GM23338 (cell line): ENCODE measurements around the gene PCDHA2. TPM values are rescaled to one million over a fixed set of nuclear protein-coding genes. Genes with fewer than 3 reads are reported as not detected.

ENCODE experiments used
- ATAC-seq: fragments of 200-7000 bp; cut with Tn5 transposase; 3 replicates; pipeline ENCODE4 v1.9.1; 2020
- DNase-seq: peaks from one replicate; pipeline ENCODE4 v3.0.0-alpha.2; 2015; ENCODE audit warnings: low spot score
- H2AFZ ChIP-seq: fragments of 200-600 bp; sonication (generic); 2 replicates; pipeline ENCODE4 v1.8.0; 2016; ENCODE audit warnings: antibody characterized with exemption, mild to moderate bottlenecking, moderate library complexity
- H3F3A ChIP-seq: fragments of 200-600 bp; sonication (generic); replicated peaks from 2 replicates; pipeline ENCODE4 v1.8.0; 2017; ENCODE audit warnings: antibody characterized with exemption, mixed run types, low read depth
- H3K27ac ChIP-seq: fragments of 200-600 bp; sonication (generic); 2 replicates; pipeline ENCODE4 v1.6.1; 2016; ENCODE audit warnings: low read depth
- H3K27me3 ChIP-seq: fragments of 200-600 bp; sonication (generic); 2 replicates; pipeline ENCODE4 v1.8.0; 2016; ENCODE audit warnings: mild to moderate bottlenecking, mixed run types, moderate library complexity; ENCODE audit not compliant: insufficient read depth
- H3K36me3 ChIP-seq: fragments of 200-600 bp; sonication (generic); 2 replicates; pipeline ENCODE4 v1.8.0; 2016; ENCODE audit warnings: mild to moderate bottlenecking; ENCODE audit not compliant: insufficient read depth
- H3K4me1 ChIP-seq: fragments of 200-600 bp; sonication (generic); 2 replicates; pipeline ENCODE4 v1.8.0; 2016; ENCODE audit warnings: mild to moderate bottlenecking, moderate library complexity; ENCODE audit not compliant: insufficient read depth
- H3K4me2 ChIP-seq: fragments of 200-600 bp; sonication (generic); 2 replicates; pipeline ENCODE4 v1.7.1; 2017; ENCODE audit warnings: mixed run types
- H3K4me3 ChIP-seq: fragments of 200-600 bp; sonication (generic); 2 replicates; pipeline ENCODE4 v1.6.1; 2016; ENCODE audit warnings: mixed run types
- H3K79me2 ChIP-seq: fragments of 200-600 bp; sonication (generic); replicated peaks from 2 replicates; pipeline ENCODE4 v1.8.0; 2017; ENCODE audit warnings: mild to moderate bottlenecking; ENCODE audit not compliant: insufficient read depth
- H3K9me2 ChIP-seq: fragments of 200-600 bp; sonication (generic); 2 replicates; pipeline ENCODE4 v1.8.0; 2017; ENCODE audit not compliant: insufficient read depth
- H4K20me1 ChIP-seq: fragments of 200-600 bp; sonication (generic); replicated peaks from 2 replicates; pipeline ENCODE4 v1.8.0; 2017; ENCODE audit warnings: mild to moderate bottlenecking; ENCODE audit not compliant: insufficient read depth
- H3K27ac Mint-ChIP-seq: 2 replicates; pipeline ENCODE4 v1.8.0; 2020; ENCODE audit warnings: inconsistent platforms, mild to moderate bottlenecking, moderate library complexity, mixed read lengths
- H3K27me3 Mint-ChIP-seq: 3 replicates; pipeline ENCODE4 v1.8.0; 2022; ENCODE audit warnings: low read depth, mild to moderate bottlenecking, moderate library complexity, mixed read lengths, inconsistent platforms; ENCODE audit not compliant: insufficient read depth, poor library complexity
- H3K36me3 Mint-ChIP-seq: 3 replicates; pipeline ENCODE4 v1.8.0; 2021; ENCODE audit warnings: low read depth, mild to moderate bottlenecking, inconsistent platforms, moderate library complexity, mixed read lengths
- H3K4me1 Mint-ChIP-seq: 3 replicates; pipeline ENCODE4 v1.8.0; 2020; ENCODE audit warnings: mild to moderate bottlenecking, inconsistent platforms, mixed read lengths
- H3K4me3 Mint-ChIP-seq: 3 replicates; pipeline ENCODE4 v1.8.0; 2021; ENCODE audit warnings: moderate library complexity, mild to moderate bottlenecking, inconsistent platforms, mixed read lengths
- H3K9me3 Mint-ChIP-seq: 3 replicates; pipeline ENCODE4 v1.8.0; 2020; ENCODE audit warnings: moderate library complexity, mild to moderate bottlenecking, inconsistent platforms, mixed read lengths
- CREB1 ChIP-seq: fragments of 250-450 bp; sonication (Bioruptor Pico); IDR thresholded peaks from 2 replicates; pipeline ENCODE4 v1.5.0; 2020; ENCODE audit warnings: low read depth, mild to moderate bottlenecking, moderate library complexity
- EZH2 ChIP-seq: fragments of 200-600 bp; sonication (generic); IDR thresholded peaks from one replicate; pipeline ENCODE4 v1.8.0; 2017; ENCODE audit warnings: antibody characterized with exemption, mild to moderate bottlenecking, low read depth; ENCODE audit not compliant: unreplicated experiment
- STAT1 ChIP-seq: IDR thresholded peaks from one replicate; pipeline ENCODE4 v1.6.1; 2016; ENCODE audit warnings: antibody characterized with exemption; ENCODE audit not compliant: unreplicated experiment
- polyA plus RNA-seq: library from polyadenylated mRNA; unstranded; fragments of >200 nt; fragmentation: Nextera tagmentation; extraction: Ambion mirVana; gene quantifications from 2 replicates; pipeline ENCODE4 v1.2.1, GENCODE V29; 2016
- total RNA-seq: library from RNA; depleted of rRNA; stranded (reverse); fragments of >200 nt; shearing (Covaris generic); gene quantifications from 2 replicates; pipeline ENCODE4 v1.2.3, GENCODE V29; 2014
- TF ChIP-seq, protein P1 (sequence below), 2 experiments: fragments of 200-600 bp in 1 of 2; sonication (generic) in 1 of 2; conservative IDR thresholded peaks; 2 replicates each; pipeline versions ENCODE4 v1.5.1 to v1.6.1; 2016 to 2017; ENCODE audit warnings: antibody characterized with exemption in 2 of 2, low read depth in 2 of 2, mild to moderate bottlenecking in 2 of 2, moderate library complexity in 1 of 2
- TF ChIP-seq, protein P2 (sequence below): IDR thresholded peaks from 2 replicates; pipeline ENCODE4 v1.6.1; 2016; ENCODE audit warnings: antibody characterized with exemption
- TF ChIP-seq, protein P3 (sequence below): IDR thresholded peaks from one replicate; pipeline ENCODE4 v1.6.1; 2018; ENCODE audit warnings: antibody characterized with exemption; ENCODE audit not compliant: unreplicated experiment

The PCDHA2 gene
- total and polyA plus RNA-seq, 2 experiments from 2014 or later, result 0.99 to 2.2 TPM

DNA sequence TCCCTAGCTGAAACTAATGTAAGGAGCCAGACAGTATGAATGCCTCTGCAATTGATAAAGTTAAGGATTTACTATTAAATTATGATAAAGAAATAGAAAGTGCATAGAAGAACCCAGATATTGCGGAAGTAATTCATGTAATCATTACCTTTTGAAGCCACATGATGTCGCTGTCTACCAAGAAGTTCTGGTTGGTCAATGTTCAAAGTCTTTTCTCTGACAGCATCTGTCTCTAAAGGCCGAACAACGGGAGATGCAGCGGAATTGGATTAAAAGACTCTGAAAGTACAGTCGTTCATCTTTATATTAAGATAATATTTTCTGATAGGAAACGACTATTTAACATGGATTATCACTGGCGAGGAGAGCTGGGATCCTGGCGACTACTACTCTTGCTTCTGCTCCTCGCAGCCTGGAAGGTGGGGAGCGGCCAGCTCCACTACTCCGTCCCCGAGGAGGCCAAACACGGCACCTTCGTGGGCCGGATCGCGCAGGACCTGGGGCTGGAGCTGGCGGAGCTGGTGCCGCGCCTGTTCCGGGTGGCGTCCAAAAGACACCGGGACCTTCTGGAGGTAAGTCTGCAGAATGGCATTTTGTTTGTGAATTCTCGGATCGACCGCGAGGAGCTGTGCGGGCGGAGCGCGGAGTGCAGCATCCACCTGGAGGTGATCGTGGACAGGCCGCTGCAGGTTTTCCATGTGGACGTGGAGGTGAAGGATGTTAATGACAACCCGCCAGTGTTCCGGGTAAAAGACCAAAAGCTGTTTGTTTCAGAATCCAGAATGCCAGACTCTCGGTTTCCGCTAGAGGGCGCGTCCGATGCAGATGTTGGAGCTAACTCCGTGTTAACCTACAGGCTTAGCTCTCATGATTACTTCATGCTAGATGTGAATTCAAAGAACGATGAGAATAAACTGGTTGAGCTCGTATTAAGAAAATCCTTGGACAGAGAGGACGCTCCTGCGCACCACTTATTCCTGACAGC is 46.6 kb downstream of the PCDHA2 start, which contains the start of gene PCDHA8:
PCDHA8 (plus strand) TSS at position 210 of the 985 bp plus-strand sequence; CDS start at position 345, 135 bp downstream.
- peaks cover 4% of the 10 kb centered on the region; the same call in 1 of the 3 replicates for H3K9me3 Mint-ChIP-seq
- Histone ChIP-seq H3K79me2 (no peaks in the 10 kb centered on the region), H3K4me3 (no peak within 1 kb of the TSS), H3K4me1 (no peaks in the 10 kb centered on the region), H3F3A (no peaks in the 10 kb centered on the region), H3K27ac (no peak within 1 kb of the TSS), H3K36me3 (peaks cover 4% of the 10 kb centered on the region; the same call in 1 of the 2 replicates), H3K9me2 (no peaks in the 10 kb centered on the region), H2AFZ (no peak within 1 kb of the TSS), H3K27me3 (no peaks in the 10 kb centered on the region), H3K4me2 (no peak within 1 kb of the TSS), H4K20me1 (no peaks in the 10 kb centered on the region; the same call in 1 of the 2 replicates)
- H3K4me3 Mint-ChIP-seq, result peak within 1 kb of the TSS; percentile 34; the same call in 1 of the 3 replicates
- H3K27me3 Mint-ChIP-seq, result no peaks in the 10 kb centered on the region
- peaks cover 11% of the 10 kb centered on the region for H3K36me3 Mint-ChIP-seq
- ATAC-seq (peak; percentile 75), DNase-seq (peak; percentile 88)
- TF ChIP-seq, protein P1, sequence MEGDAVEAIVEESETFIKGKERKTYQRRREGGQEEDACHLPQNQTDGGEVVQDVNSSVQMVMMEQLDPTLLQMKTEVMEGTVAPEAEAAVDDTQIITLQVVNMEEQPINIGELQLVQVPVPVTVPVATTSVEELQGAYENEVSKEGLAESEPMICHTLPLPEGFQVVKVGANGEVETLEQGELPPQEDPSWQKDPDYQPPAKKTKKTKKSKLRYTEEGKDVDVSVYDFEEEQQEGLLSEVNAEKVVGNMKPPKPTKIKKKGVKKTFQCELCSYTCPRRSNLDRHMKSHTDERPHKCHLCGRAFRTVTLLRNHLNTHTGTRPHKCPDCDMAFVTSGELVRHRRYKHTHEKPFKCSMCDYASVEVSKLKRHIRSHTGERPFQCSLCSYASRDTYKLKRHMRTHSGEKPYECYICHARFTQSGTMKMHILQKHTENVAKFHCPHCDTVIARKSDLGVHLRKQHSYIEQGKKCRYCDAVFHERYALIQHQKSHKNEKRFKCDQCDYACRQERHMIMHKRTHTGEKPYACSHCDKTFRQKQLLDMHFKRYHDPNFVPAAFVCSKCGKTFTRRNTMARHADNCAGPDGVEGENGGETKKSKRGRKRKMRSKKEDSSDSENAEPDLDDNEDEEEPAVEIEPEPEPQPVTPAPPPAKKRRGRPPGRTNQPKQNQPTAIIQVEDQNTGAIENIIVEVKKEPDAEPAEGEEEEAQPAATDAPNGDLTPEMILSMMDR (conservative IDR thresholded peaks at IDR 0.05; ENCODE audit: low read depth in 2 of 2), result peak; percentile 75 to 83
- TF ChIP-seq, protein P2, sequence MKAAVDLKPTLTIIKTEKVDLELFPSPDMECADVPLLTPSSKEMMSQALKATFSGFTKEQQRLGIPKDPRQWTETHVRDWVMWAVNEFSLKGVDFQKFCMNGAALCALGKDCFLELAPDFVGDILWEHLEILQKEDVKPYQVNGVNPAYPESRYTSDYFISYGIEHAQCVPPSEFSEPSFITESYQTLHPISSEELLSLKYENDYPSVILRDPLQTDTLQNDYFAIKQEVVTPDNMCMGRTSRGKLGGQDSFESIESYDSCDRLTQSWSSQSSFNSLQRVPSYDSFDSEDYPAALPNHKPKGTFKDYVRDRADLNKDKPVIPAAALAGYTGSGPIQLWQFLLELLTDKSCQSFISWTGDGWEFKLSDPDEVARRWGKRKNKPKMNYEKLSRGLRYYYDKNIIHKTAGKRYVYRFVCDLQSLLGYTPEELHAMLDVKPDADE, result no peak
- no peak within 1 kb of the TSS for H3K27ac Mint-ChIP-seq
- no peaks in the 10 kb centered on the region; the same call in 2 of the 3 replicates for H3K4me1 Mint-ChIP-seq

DNA sequence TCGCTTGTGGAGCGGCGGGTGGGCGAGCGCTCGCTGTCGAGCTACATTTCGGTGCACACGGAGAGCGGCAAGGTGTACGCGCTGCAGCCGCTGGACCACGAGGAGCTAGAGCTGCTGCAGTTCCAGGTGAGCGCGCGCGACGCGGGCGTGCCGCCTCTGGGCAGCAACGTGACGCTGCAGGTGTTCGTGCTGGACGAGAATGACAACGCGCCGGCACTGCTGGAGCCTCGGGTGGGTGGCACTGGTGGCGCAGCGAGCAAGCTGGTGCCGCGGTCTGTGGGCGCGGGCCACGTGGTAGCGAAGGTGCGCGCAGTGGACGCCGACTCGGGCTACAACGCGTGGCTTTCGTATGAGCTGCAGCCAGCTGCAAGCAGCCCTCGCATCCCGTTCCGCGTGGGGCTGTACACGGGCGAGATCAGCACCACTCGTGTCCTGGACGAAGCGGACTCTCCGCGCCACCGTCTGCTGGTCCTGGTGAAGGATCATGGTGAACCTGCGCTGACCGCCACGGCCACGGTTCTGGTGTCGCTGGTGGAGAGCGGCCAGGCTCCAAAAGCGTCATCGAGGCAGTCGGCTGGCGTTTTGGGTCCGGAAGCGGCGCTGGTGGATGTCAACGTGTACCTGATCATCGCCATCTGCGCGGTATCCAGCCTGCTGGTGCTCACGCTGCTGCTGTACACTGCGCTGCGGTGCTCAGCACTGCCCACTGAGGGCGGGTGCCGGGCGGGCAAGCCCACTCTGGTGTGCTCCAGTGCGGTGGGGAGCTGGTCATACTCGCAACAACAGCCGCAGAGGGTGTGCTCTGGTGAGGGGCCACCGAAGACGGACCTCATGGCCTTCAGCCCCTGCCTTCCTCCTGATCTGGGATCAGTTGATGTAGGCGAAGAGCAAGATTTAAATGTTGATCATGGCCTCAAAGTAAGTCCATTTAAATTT is 48.4 kb downstream of the PCDHA2 start:
- Histone ChIP-seq H3K27ac (no peak overlapping the region), H3K9me2 (no peaks in the 10 kb centered on the region), H3F3A (no peaks in the 10 kb centered on the region; the same call in 1 of the 2 replicates), H3K27me3 (no peaks in the 10 kb centered on the region), H2AFZ (no peak overlapping the region), H3K79me2 (no peaks in the 10 kb centered on the region), H3K36me3 (peaks cover 4% of the 10 kb centered on the region; the same call in 1 of the 2 replicates), H3K4me2 (no peak overlapping the region), H4K20me1 (peaks cover 4% of the 10 kb centered on the region; the same call in 1 of the 2 replicates), H3K4me1 (0 out of 2 replicates have a peak, but pooled peaks cover 7% of the 10 kb centered on the region), H3K4me3 (no peak overlapping the region)
- ATAC-seq (no peak), DNase-seq (no peak)
- no peak overlapping the region for H3K27ac Mint-ChIP-seq
- no peak overlapping the region for H3K4me3 Mint-ChIP-seq
- peaks cover 4% of the 10 kb centered on the region; the same call in 1 of the 3 replicates for H3K9me3 Mint-ChIP-seq
- no peaks in the 10 kb centered on the region for H3K27me3 Mint-ChIP-seq
- no peaks in the 10 kb centered on the region; the same call in 2 of the 3 replicates for H3K4me1 Mint-ChIP-seq
- H3K36me3 Mint-ChIP-seq, result peaks cover 8% of the 10 kb centered on the region
- TF ChIP-seq STAT1, result no peak
- TF ChIP-seq CREB1 (CRISPR knock-in tag), result no peak
- TF ChIP-seq, protein P3, sequence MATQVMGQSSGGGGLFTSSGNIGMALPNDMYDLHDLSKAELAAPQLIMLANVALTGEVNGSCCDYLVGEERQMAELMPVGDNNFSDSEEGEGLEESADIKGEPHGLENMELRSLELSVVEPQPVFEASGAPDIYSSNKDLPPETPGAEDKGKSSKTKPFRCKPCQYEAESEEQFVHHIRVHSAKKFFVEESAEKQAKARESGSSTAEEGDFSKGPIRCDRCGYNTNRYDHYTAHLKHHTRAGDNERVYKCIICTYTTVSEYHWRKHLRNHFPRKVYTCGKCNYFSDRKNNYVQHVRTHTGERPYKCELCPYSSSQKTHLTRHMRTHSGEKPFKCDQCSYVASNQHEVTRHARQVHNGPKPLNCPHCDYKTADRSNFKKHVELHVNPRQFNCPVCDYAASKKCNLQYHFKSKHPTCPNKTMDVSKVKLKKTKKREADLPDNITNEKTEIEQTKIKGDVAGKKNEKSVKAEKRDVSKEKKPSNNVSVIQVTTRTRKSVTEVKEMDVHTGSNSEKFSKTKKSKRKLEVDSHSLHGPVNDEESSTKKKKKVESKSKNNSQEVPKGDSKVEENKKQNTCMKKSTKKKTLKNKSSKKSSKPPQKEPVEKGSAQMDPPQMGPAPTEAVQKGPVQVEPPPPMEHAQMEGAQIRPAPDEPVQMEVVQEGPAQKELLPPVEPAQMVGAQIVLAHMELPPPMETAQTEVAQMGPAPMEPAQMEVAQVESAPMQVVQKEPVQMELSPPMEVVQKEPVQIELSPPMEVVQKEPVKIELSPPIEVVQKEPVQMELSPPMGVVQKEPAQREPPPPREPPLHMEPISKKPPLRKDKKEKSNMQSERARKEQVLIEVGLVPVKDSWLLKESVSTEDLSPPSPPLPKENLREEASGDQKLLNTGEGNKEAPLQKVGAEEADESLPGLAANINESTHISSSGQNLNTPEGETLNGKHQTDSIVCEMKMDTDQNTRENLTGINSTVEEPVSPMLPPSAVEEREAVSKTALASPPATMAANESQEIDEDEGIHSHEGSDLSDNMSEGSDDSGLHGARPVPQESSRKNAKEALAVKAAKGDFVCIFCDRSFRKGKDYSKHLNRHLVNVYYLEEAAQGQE, result no peak
- TF ChIP-seq, protein P2, result no peak
- no peak for TF ChIP-seq EZH2
